Panc1 (cell line): ENCODE data around the gene CCDC89. TPM values are rescaled to one million over a fixed set of nuclear protein-coding genes. Genes with fewer than 3 reads are reported as not detected.

Experiments used
- ATAC-seq: fragments of 200-7000 bp; cut with Tn5 transposase; 2 replicates; pipeline ENCODE4 v1.9.1; 2020; ENCODE audit warnings: mild to moderate bottlenecking, moderate library complexity
- BruUV-seq: library from RNA; stranded (reverse); fragments of 400-500 nt; replicated peaks from 2 replicates; lab custom pipeline; 2021; lab: Mats Ljungman, UMichigan
- CTCF ChIA-PET: fragments of 300-600 bp; sonication (Branson Sonifier 250); formaldehyde crosslinking; loops from one replicate; lab custom pipeline; 2022; ENCODE audit warnings: antibody characterized with exemption; lab: Charles Lee
- POLR2A ChIA-PET: fragments of 300-600 bp; sonication (Branson Sonifier 250); formaldehyde crosslinking; loops from one replicate; lab custom pipeline; 2022; ENCODE audit warnings: antibody characterized with exemption; lab: Charles Lee
- DNase-seq: peaks from one replicate; pipeline ENCODE4 v3.0.0-alpha.2; 2010; ENCODE audit warnings: low read depth, low spot score
- H3K27ac ChIP-seq: 2 replicates; pipeline ENCODE4 v1.5.1; 2011; ENCODE audit warnings: mild to moderate bottlenecking, low read length, inconsistent platforms
- H3K27me3 ChIP-seq: fragments of 200-500 bp; sonication (Bioruptor generic); 2 replicates; pipeline ENCODE4 v1.6.0; 2014; ENCODE audit warnings: low read length, inconsistent platforms; ENCODE audit not compliant: control insufficient read depth, insufficient read depth
- H3K36me3 ChIP-seq: fragments of 200-500 bp; sonication (Bioruptor generic); 2 replicates; pipeline ENCODE4 v1.5.1; 2014; ENCODE audit warnings: inconsistent platforms, mild to moderate bottlenecking, low read length, moderate library complexity; ENCODE audit not compliant: control insufficient read depth, insufficient read depth
- H3K4me1 ChIP-seq: 2 replicates; pipeline ENCODE4 v1.5.1; 2011; ENCODE audit warnings: inconsistent platforms, mild to moderate bottlenecking, low read length, moderate library complexity; ENCODE audit not compliant: control insufficient read depth, insufficient read depth
- H3K4me3 ChIP-seq, 2 experiments: 2 replicates each; pipeline ENCODE4 v1.5.1; 2011 to 2012; ENCODE audit warnings: low read depth in 2 of 2, low read length in 2 of 2, mild to moderate bottlenecking in 2 of 2, inconsistent platforms in 1 of 2, moderate library complexity in 1 of 2
- H3K9me3 ChIP-seq: fragments of 200-500 bp; sonication (Bioruptor generic); 2 replicates; pipeline ENCODE4 v1.5.1; 2014; ENCODE audit warnings: low read depth, mild to moderate bottlenecking, inconsistent platforms, low read length, moderate library complexity; ENCODE audit not compliant: control insufficient read depth, insufficient read depth
- CTCF ChIP-seq: fragments of 450-650 bp; IDR thresholded peaks from 2 replicates; pipeline ENCODE4 v1.5.1; 2017; ENCODE audit warnings: mild to moderate bottlenecking
- POLR2AphosphoS5 ChIP-seq: IDR thresholded peaks from 2 replicates; pipeline ENCODE4 v1.6.1; 2012; ENCODE audit warnings: mild to moderate bottlenecking, low read depth, low read length, moderate library complexity
- REST ChIP-seq, 2 experiments: IDR thresholded peaks; 2 replicates each; pipeline ENCODE4 v1.6.1; 2011 to 2012; ENCODE audit warnings: low read depth in 2 of 2, control low read depth in 1 of 2, low read length in 1 of 2, mild to moderate bottlenecking in 1 of 2, moderate library complexity in 1 of 2; ENCODE audit not compliant: insufficient read depth in 1 of 2
- SIN3A ChIP-seq: IDR thresholded peaks from 2 replicates; pipeline ENCODE4 v1.6.1; 2012; ENCODE audit warnings: low read depth, mild to moderate bottlenecking, low read length, moderate library complexity, borderline replicate concordance; ENCODE audit not compliant: insufficient read depth
- TCF7L2 ChIP-seq: IDR thresholded peaks from 2 replicates; pipeline ENCODE4 v1.6.1; 2011; ENCODE audit warnings: mild to moderate bottlenecking, low read depth, low read length, inconsistent platforms
- in situ Hi-C: cut with HindIII; loops from 2 replicates; pipeline ENCODE4 v1.10.0; 2016; ENCODE audit warnings: low sequenced_read_pairs, low pct_unique_long_range_greater_than_20kb
- intact Hi-C: fragments of 100-400 bp; cut with micrococcal nuclease; formaldehyde crosslinking; loops from one replicate; pipeline ENCODE4 v1.10.0; 2022; ENCODE audit not compliant: unreplicated experiment
- total RNA-seq: library from RNA; stranded (reverse); gene quantifications from one replicate; pipeline ENCODE4 v1.2.1, GENCODE V29; 2021; ENCODE audit not compliant: unreplicated experiment

The CCDC89 gene
- total RNA-seq, 1 experiment from 2014 or later, result 1.7 TPM

GRCh38 chr11:85682330-85683305 is 3.4 kb downstream of the CCDC89 start:
- no TSS peak for BruUV-seq
- peaks cover 23% of the 10 kb centered on the region for H3K4me1 ChIP-seq
- H3K27ac ChIP-seq, result peak overlapping the region; percentile 79
- intact Hi-C loops, result no loop called here
- DNase-seq (no peak), ATAC-seq (peak; percentile 75)
- H3K36me3 ChIP-seq, result no peaks in the 10 kb centered on the region
- ChIA-PET POLR2A (interaction anchor here (0.6 kb wide), 1 partner anchor 27 kb away, joined by 5 read pairs; no protein-coding TSS in a partner anchor), CTCF (no interaction called here)
- no peak for TF ChIP-seq TCF7L2
- TF ChIP-seq POLR2AphosphoS5, result peak; percentile 85
- in situ Hi-C loops, result no loop called here
- H3K9me3 ChIP-seq, result no peaks in the 10 kb centered on the region
- H3K4me3 ChIP-seq, result peak overlapping the region; percentile 52 to 61
- H3K27me3 ChIP-seq, result no peaks in the 10 kb centered on the region

- Histone ChIP-seq H3K9me3 (no peaks in the 10 kb centered on the region), H3K4me1 (peaks cover 16% of the 10 kb centered on the region), H3K27me3 (no peaks in the 10 kb centered on the region), H3K4me3 (no peak overlapping the region), H3K36me3 (no peaks in the 10 kb centered on the region), H3K27ac (no peak overlapping the region)
- BruUV-seq, result no TSS peak
- intact Hi-C loops, result no loop called here
- ChIA-PET CTCF (no interaction called here), POLR2A (no interaction called here)
- in situ Hi-C loops, result no loop called here
- no peak for DNase-seq
- no peak for ATAC-seq
- no peak for TF ChIP-seq CTCF
- no peak for TF ChIP-seq TCF7L2
- TF ChIP-seq POLR2AphosphoS5, result no peak
- TF ChIP-seq SIN3A, result no peak
- TF ChIP-seq REST (IDR thresholded peaks at IDR 0.05; ENCODE audit: insufficient read depth in 1 of 2, low read depth in 2 of 2, low read length in 1 of 2), result no peak
Observed at GRCh38 chr11:85680897-85681296, 5.1 kb downstream of the CCDC89 start.
